Esophagus (tissue), 2 donors: ENCODE data around the gene OR2AP1. TPM values are rescaled to one million over a fixed set of nuclear protein-coding genes. Genes with fewer than 3 reads are reported as not detected.

Source experiments
- H3K27ac ChIP-seq, 2 donors: one replicate each; pipeline ENCODE4 v1.5.1; 2013; ENCODE audit warnings: low read depth in 2 of 2, mild to moderate bottlenecking in 2 of 2, inconsistent platforms in 1 of 2, low read length in 1 of 2, moderate library complexity in 1 of 2
- H3K27me3 ChIP-seq, 2 donors: one replicate each; pipeline ENCODE4 v1.6.1; 2013; ENCODE audit warnings: low read length in 2 of 2, control low read depth in 1 of 2, mild to moderate bottlenecking in 1 of 2; ENCODE audit not compliant: insufficient read depth in 2 of 2, control insufficient read depth in 1 of 2
- H3K36me3 ChIP-seq, 2 donors: one replicate each; pipeline ENCODE4 v1.6.1; 2013; ENCODE audit warnings: low read length in 1 of 2; ENCODE audit not compliant: control insufficient read depth in 2 of 2, insufficient read depth in 2 of 2
- H3K4me1 ChIP-seq, 2 donors: one replicate each; pipeline ENCODE4 v1.6.1; 2013; ENCODE audit warnings: low read length in 1 of 2; ENCODE audit not compliant: control insufficient read depth in 2 of 2, insufficient read depth in 2 of 2
- H3K4me3 ChIP-seq, 2 donors: one replicate each; pipeline ENCODE4 v1.5.1; 2013; ENCODE audit warnings: low read length in 2 of 2, mild to moderate bottlenecking in 2 of 2, low read depth in 1 of 2, moderate library complexity in 1 of 2
- H3K9me3 ChIP-seq, 2 donors: one replicate each; pipeline ENCODE4 v1.6.1; 2013; ENCODE audit warnings: mild to moderate bottlenecking in 2 of 2, low read depth in 1 of 2, low read length in 1 of 2, moderate library complexity in 1 of 2; ENCODE audit not compliant: control insufficient read depth in 2 of 2, insufficient read depth in 1 of 2
- WGBS, 2 donors: extraction: QIAGEN DNeasy Blood & Tissue Kit; methylation state at CpG; one replicate each; pipeline ENCODE4 v1.1.7; 2013; 5-methylcytosine and 5-hydroxymethylcytosine counted together
- polyA plus RNA-seq, 2 donors: library from polyadenylated mRNA; stranded (reverse); fragments of 200-250 nt; gene quantifications; one replicate each; pipeline ENCODE4 v1.2.3, GENCODE V29; 2013
- donor health status: healthy with polysubstance abuse.
- donor health status: Bipolar disorder and iron deficiency.

The OR2AP1 gene
- polyA plus RNA-seq, 2 donors: not detected

- no peaks in the 10 kb centered on the region for H3K36me3 ChIP-seq
- no peaks in the 10 kb centered on the region for H3K27me3 ChIP-seq
- no peaks in the 10 kb centered on the region for H3K9me3 ChIP-seq
- H3K27ac ChIP-seq: no peak overlapping the region
- no peak overlapping the region for H3K4me3 ChIP-seq
- H3K4me1 ChIP-seq: no peaks in the 10 kb centered on the region
- 58 to 62% methylated on average over 8 of the region's 8 CpGs for WGBS, 2 donors
These were observed 35.7 kb downstream of the OR2AP1 start for GRCh38 chr12:55607821-55608594.

GRCh38 chr12:55610598-55610997 lies 38.3 kb downstream of the OR2AP1 start:
- Histone ChIP-seq H3K27me3 (no peaks in the 10 kb centered on the region), H3K4me1 (no peaks in the 10 kb centered on the region), H3K9me3 (no peaks in the 10 kb centered on the region), H3K4me3 (no peak overlapping the region), H3K36me3 (no peaks in the 10 kb centered on the region), H3K27ac (no peak overlapping the region)
- 81 to 83% methylated on average over 1 of the region's 1 CpG for WGBS, 2 donors

GRCh38 chr12:55612646-55613045 lies 40.4 kb downstream of the OR2AP1 start:
- Histone ChIP-seq H3K4me3 (no peak overlapping the region), H3K27ac (no peak overlapping the region), H3K4me1 (no peaks in the 10 kb centered on the region), H3K9me3 (peaks cover 5% of the 10 kb centered on the region in 2 donors), H3K27me3 (no peaks in the 10 kb centered on the region), H3K36me3 (no peaks in the 10 kb centered on the region)
- 50 to 57% methylated on average over 2 of the region's 2 CpGs for WGBS, 2 donors

- WGBS, 2 donors: 87 to 96% methylated on average over 1 of the region's 1 CpG
- Histone ChIP-seq H3K4me3 (no peak overlapping the region), H3K4me1 (no peaks in the 10 kb centered on the region), H3K36me3 (no peaks in the 10 kb centered on the region), H3K9me3 (peaks cover 5% of the 10 kb centered on the region in 2 donors), H3K27ac (no peak overlapping the region), H3K27me3 (no peaks in the 10 kb centered on the region)
These were observed 42.5 kb downstream of the OR2AP1 start for GRCh38 chr12:55614764-55615163.

DNA sequence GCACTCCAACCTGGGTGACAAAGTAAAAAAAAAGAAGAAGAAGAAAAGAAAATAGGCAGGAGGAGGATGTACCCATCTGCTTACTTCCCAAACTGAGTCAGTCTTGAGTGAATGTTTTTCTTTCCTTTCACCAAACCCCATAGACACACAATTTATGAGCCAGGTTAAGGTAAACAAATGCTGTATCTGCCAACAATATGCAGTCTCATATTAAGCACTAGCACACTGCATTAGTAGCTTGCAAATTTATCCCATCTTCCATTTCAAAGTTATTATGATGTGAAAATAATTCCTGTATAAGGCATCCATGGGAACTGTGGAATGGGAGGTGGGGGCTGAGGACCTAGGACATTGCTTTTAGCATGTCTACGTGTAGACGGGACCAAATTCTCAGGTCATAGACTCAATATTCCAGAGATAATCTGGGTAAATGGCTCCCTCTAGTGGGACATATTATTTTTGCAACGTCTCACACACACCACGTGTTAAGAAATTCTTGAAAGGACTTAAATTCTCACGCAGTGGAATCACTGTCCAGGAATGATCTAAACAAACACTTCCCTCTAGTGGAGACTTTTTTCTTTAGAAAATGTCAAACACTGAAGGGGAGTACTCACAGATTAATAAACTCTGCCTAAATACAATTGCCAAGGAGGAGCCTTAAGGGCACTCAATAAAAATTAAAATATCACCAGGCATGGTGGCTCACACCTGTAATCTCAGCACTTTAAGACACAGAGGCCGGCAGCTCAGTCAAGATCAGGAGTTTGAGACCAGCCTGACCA lies 47.3 kb downstream of the OR2AP1 start:
- Histone ChIP-seq H3K27me3 (no peaks in the 10 kb centered on the region), H3K4me3 (no peak overlapping the region), H3K4me1 (no peaks in the 10 kb centered on the region), H3K27ac (no peak overlapping the region), H3K9me3 (peaks cover 5% of the 10 kb centered on the region in 2 donors), H3K36me3 (no peaks in the 10 kb centered on the region)
- WGBS, 2 donors: 5 to 8% methylated on average over 6 of the region's 6 CpGs

GRCh38 chr12:55624056-55624455 lies 51.8 kb downstream of the OR2AP1 start:
- no peaks in the 10 kb centered on the region for H3K4me1 ChIP-seq
- H3K9me3 ChIP-seq: no peaks in the 10 kb centered on the region
- no peak overlapping the region for H3K4me3 ChIP-seq
- no peak overlapping the region for H3K27ac ChIP-seq
- no peaks in the 10 kb centered on the region for H3K36me3 ChIP-seq
- no peaks in the 10 kb centered on the region for H3K27me3 ChIP-seq

Other genes starting within 250 kb of the OR2AP1 start
- gene OR6C3, start 241.7 kb upstream of the OR2AP1 start, polyA plus RNA-seq: not detected
- not detected for gene OR6C75, start 209.5 kb upstream of the OR2AP1 start, polyA plus RNA-seq
- not detected for gene OR6C65, start 171.9 kb upstream of the OR2AP1 start, polyA plus RNA-seq
- not detected for gene OR6C76, start 146.2 kb upstream of the OR2AP1 start, polyA plus RNA-seq
- under 1 TPM in 1 of 2 donors, not detected in 1; 0.02 TPM for gene OR6C2, start 128.4 kb upstream of the OR2AP1 start, polyA plus RNA-seq
- gene OR6C70, start 102.3 kb upstream of the OR2AP1 start, polyA plus RNA-seq: not detected
- not detected for gene OR6C68, start 80.1 kb upstream of the OR2AP1 start, polyA plus RNA-seq
- gene OR6C4, start 22.9 kb upstream of the OR2AP1 start, polyA plus RNA-seq: not detected
- gene OR10P1, start 64.4 kb downstream of the OR2AP1 start, polyA plus RNA-seq: not detected
- gene ITGA7, start 135.4 kb downstream of the OR2AP1 start, polyA plus RNA-seq: 10 to 100 TPM; 15.3 to 24.6 TPM
- 100 to 1,000 TPM; 269 to 326 TPM for gene BLOC1S1, start 143.6 kb downstream of the OR2AP1 start, polyA plus RNA-seq
- gene RDH5, start 147.9 kb downstream of the OR2AP1 start, polyA plus RNA-seq: 10 to 100 TPM in 1 of 2 donors, 1 to 10 TPM in 1; 3.3 to 12.7 TPM
- 100 to 1,000 TPM; 334 to 463 TPM for gene CD63, start 156.5 kb downstream of the OR2AP1 start, polyA plus RNA-seq
- under 1 TPM; 0.43 to 0.65 TPM for gene GDF11, start 170.7 kb downstream of the OR2AP1 start, polyA plus RNA-seq
- gene SARNP, start 245.3 kb downstream of the OR2AP1 start, polyA plus RNA-seq: 10 to 100 TPM; 56.2 to 78.7 TPM
- gene ORMDL2, start 245.6 kb downstream of the OR2AP1 start, polyA plus RNA-seq: 100 to 1,000 TPM in 1 of 2 donors, 10 to 100 TPM in 1; 97.1 to 100 TPM